ENCODE data around the gene FAM53B.

FAM53B gene

GRCh38 chr10:124624466-124624865, 119.7 kb downstream of the FAM53B start:
- WGBS, 2 donors (ENCODE audit: extremely low coverage in 2 of 2, insufficient read length in 2 of 2, insufficient replicate concordance in 1 of 2) = no CpG with 5 or more reads among the region's 9 CpGs
- Histone ChIP-seq H2BK12ac (ENCODE audit: low read length) (no peak overlapping the region), H3K79me1 (ENCODE audit: low read depth, low read length) (peaks cover 26% of the 10 kb centered on the region), H2AFZ (ENCODE audit: low read length) (no peak overlapping the region), H3K4me1 (ENCODE audit: control insufficient read depth in 2 of 2, insufficient read depth in 1 of 2, low read depth in 1 of 2, low read length in 2 of 2) (peaks cover 0 to 41% of the 10 kb centered on the region in 2 donors), H3K4ac (ENCODE audit: low read length) (no peak overlapping the region), H3K18ac (ENCODE audit: low read length) (peak overlapping the region; percentile 81), H3K9me3 (replicated peaks in 1 of 2; ENCODE audit: control insufficient read depth in 2 of 2, insufficient read depth in 1 of 2, low read depth in 1 of 2, low read length in 2 of 2) (no peaks in the 10 kb centered on the region), H3K4me2 (ENCODE audit: insufficient read depth, low read length, poor library complexity, severe bottlenecking) (no peak overlapping the region), H4K91ac (ENCODE audit: low read depth, low read length, poor library complexity) (no peak overlapping the region), H3K14ac (ENCODE audit: low read length) (no peak overlapping the region), H3K27ac (replicated peaks; ENCODE audit: low read length) (no peak overlapping the region), H3K9ac (ENCODE audit: low read depth, low read length, poor library complexity) (peak overlapping the region; percentile 73), H2BK120ac (ENCODE audit: low read depth, low read length) (no peak overlapping the region), H3K4me3 (ENCODE audit: low read length in 2 of 2) (no peak overlapping the region), H2AK5ac (ENCODE audit: low read depth, low read length) (peak overlapping the region; percentile 12), H3K36me3 (replicated peaks in 1 of 2; ENCODE audit: control insufficient read depth in 2 of 2, insufficient read depth in 2 of 2, low read length in 2 of 2) (peaks cover 3 to 15% of the 10 kb centered on the region in 2 donors), H3K27me3 (ENCODE audit: control insufficient read depth in 3 of 3, insufficient read depth in 3 of 3, low read depth in 1 of 3, low read length in 3 of 3) (no peaks in the 10 kb centered on the region), H2BK15ac (ENCODE audit: low read length) (peak overlapping the region; percentile 59), H4K8ac (ENCODE audit: low read depth, low read length) (no peak overlapping the region), H3K23ac (ENCODE audit: low read depth, low read length, poor library complexity) (peak overlapping the region; percentile 34), H2BK5ac (ENCODE audit: low read length) (no peak overlapping the region)
- DNase-seq (ENCODE audit: low spot score) = no peak

GRCh38 chr10:124624006-124624405, 120.2 kb downstream of the FAM53B start:
- no peaks in the 10 kb centered on the region for H3K9me3 ChIP-seq (replicated peaks in 1 of 2; ENCODE audit: control insufficient read depth in 2 of 2, insufficient read depth in 1 of 2, low read depth in 1 of 2, low read length in 2 of 2)
- no peaks in the 10 kb centered on the region for H3K27me3 ChIP-seq (ENCODE audit: control insufficient read depth in 3 of 3, insufficient read depth in 3 of 3, low read depth in 1 of 3, low read length in 3 of 3)
- no peak overlapping the region for H2BK5ac ChIP-seq (ENCODE audit: low read length)
- no peak for DNase-seq (ENCODE audit: low spot score)
- no peak overlapping the region for H2AFZ ChIP-seq (ENCODE audit: low read length)
- no peak overlapping the region for H4K91ac ChIP-seq (ENCODE audit: low read depth, low read length, poor library complexity)
- peaks cover 24% of the 10 kb centered on the region for H3K79me1 ChIP-seq (ENCODE audit: low read depth, low read length)
- no peak overlapping the region for H3K27ac ChIP-seq (replicated peaks; ENCODE audit: low read length)
- H3K18ac ChIP-seq (ENCODE audit: low read length) = peak overlapping the region; percentile 81
- H3K4ac ChIP-seq (ENCODE audit: low read length) = no peak overlapping the region
- no peak overlapping the region for H2AK5ac ChIP-seq (ENCODE audit: low read depth, low read length)
- peaks cover 3 to 15% of the 10 kb centered on the region in 2 donors for H3K36me3 ChIP-seq (replicated peaks in 1 of 2; ENCODE audit: control insufficient read depth in 2 of 2, insufficient read depth in 2 of 2, low read length in 2 of 2)
- no peak overlapping the region for H3K4me2 ChIP-seq (ENCODE audit: insufficient read depth, low read length, poor library complexity, severe bottlenecking)
- peaks cover 0 to 41% of the 10 kb centered on the region in 2 donors for H3K4me1 ChIP-seq (ENCODE audit: control insufficient read depth in 2 of 2, insufficient read depth in 1 of 2, low read depth in 1 of 2, low read length in 2 of 2)
- no peak overlapping the region for H3K9ac ChIP-seq (ENCODE audit: low read depth, low read length, poor library complexity)
- H4K8ac ChIP-seq (ENCODE audit: low read depth, low read length) = no peak overlapping the region
- H3K14ac ChIP-seq (ENCODE audit: low read length) = no peak overlapping the region
- no peak overlapping the region for H2BK120ac ChIP-seq (ENCODE audit: low read depth, low read length)
- no CpG with 5 or more reads among the region's 13 CpGs for WGBS, 2 donors (ENCODE audit: extremely low coverage in 2 of 2, insufficient read length in 2 of 2, insufficient replicate concordance in 1 of 2)
- H2BK12ac ChIP-seq (ENCODE audit: low read length) = no peak overlapping the region
- H3K23ac ChIP-seq (ENCODE audit: low read depth, low read length, poor library complexity) = no peak overlapping the region
- no peak overlapping the region for H2BK15ac ChIP-seq (ENCODE audit: low read length)
- H3K4me3 ChIP-seq (ENCODE audit: low read length in 2 of 2) = no peak overlapping the region

GRCh38 chr10:124622866-124623536, 121.2 kb downstream of the FAM53B start:
- H3K4me2 ChIP-seq (ENCODE audit: insufficient read depth, low read length, poor library complexity, severe bottlenecking) = no peak overlapping the region
- peaks cover 3 to 15% of the 10 kb centered on the region in 2 donors for H3K36me3 ChIP-seq (replicated peaks in 1 of 2; ENCODE audit: control insufficient read depth in 2 of 2, insufficient read depth in 2 of 2, low read length in 2 of 2)
- no peaks in the 10 kb centered on the region for H3K9me3 ChIP-seq (replicated peaks in 1 of 2; ENCODE audit: control insufficient read depth in 2 of 2, insufficient read depth in 1 of 2, low read depth in 1 of 2, low read length in 2 of 2)
- no peak overlapping the region for H3K4me3 ChIP-seq (ENCODE audit: low read length in 2 of 2)
- WGBS, 2 donors (ENCODE audit: extremely low coverage in 2 of 2, insufficient read length in 2 of 2, insufficient replicate concordance in 1 of 2) = no CpG with 5 or more reads among the region's 31 CpGs
- DNase-seq (ENCODE audit: low spot score) = no peak
- no peak overlapping the region for H3K27ac ChIP-seq (replicated peaks; ENCODE audit: low read length)
- H2BK12ac ChIP-seq (ENCODE audit: low read length) = no peak overlapping the region
- H2AFZ ChIP-seq (ENCODE audit: low read length) = no peak overlapping the region
- H3K79me1 ChIP-seq (ENCODE audit: low read depth, low read length) = peaks cover 26% of the 10 kb centered on the region
- no peak overlapping the region for H3K9ac ChIP-seq (ENCODE audit: low read depth, low read length, poor library complexity)
- H3K4me1 ChIP-seq (ENCODE audit: control insufficient read depth in 2 of 2, insufficient read depth in 1 of 2, low read depth in 1 of 2, low read length in 2 of 2) = peaks cover 0 to 35% of the 10 kb centered on the region in 2 donors
- no peak overlapping the region for H3K4ac ChIP-seq (ENCODE audit: low read length)
- H2AK5ac ChIP-seq (ENCODE audit: low read depth, low read length) = peak overlapping the region; percentile 60
- H2BK120ac ChIP-seq (ENCODE audit: low read depth, low read length) = no peak overlapping the region
- peak overlapping the region; percentile 65 for H3K18ac ChIP-seq (ENCODE audit: low read length)
- no peak overlapping the region for H4K8ac ChIP-seq (ENCODE audit: low read depth, low read length)
- H3K23ac ChIP-seq (ENCODE audit: low read depth, low read length, poor library complexity) = no peak overlapping the region
- H4K91ac ChIP-seq (ENCODE audit: low read depth, low read length, poor library complexity) = no peak overlapping the region
- H3K14ac ChIP-seq (ENCODE audit: low read length) = no peak overlapping the region
- peak overlapping the region; percentile 62 for H2BK5ac ChIP-seq (ENCODE audit: low read length)
- no peak overlapping the region for H2BK15ac ChIP-seq (ENCODE audit: low read length)
- H3K27me3 ChIP-seq (ENCODE audit: control insufficient read depth in 3 of 3, insufficient read depth in 3 of 3, low read depth in 1 of 3, low read length in 3 of 3) = no peaks in the 10 kb centered on the region

GRCh38 chr10:124622158-124622557, 122.0 kb downstream of the FAM53B start:
- Histone ChIP-seq H3K18ac (ENCODE audit: low read length) (peak overlapping the region; percentile 86), H3K23ac (ENCODE audit: low read depth, low read length, poor library complexity) (peak overlapping the region; percentile 22), H2AFZ (ENCODE audit: low read length) (no peak overlapping the region), H2BK120ac (ENCODE audit: low read depth, low read length) (peak overlapping the region; percentile 68), H3K27ac (replicated peaks; ENCODE audit: low read length) (peak overlapping the region; percentile 47), H3K9ac (ENCODE audit: low read depth, low read length, poor library complexity) (peak overlapping the region; percentile 76), H3K14ac (ENCODE audit: low read length) (peak overlapping the region; percentile 78), H3K4me3 (ENCODE audit: low read length in 2 of 2) (no peak overlapping the region), H4K91ac (ENCODE audit: low read depth, low read length, poor library complexity) (peak overlapping the region; percentile 5), H2BK5ac (ENCODE audit: low read length) (peak overlapping the region; percentile 62), H3K9me3 (replicated peaks in 1 of 2; ENCODE audit: control insufficient read depth in 2 of 2, insufficient read depth in 1 of 2, low read depth in 1 of 2, low read length in 2 of 2) (no peaks in the 10 kb centered on the region), H2AK5ac (ENCODE audit: low read depth, low read length) (peak overlapping the region; percentile 87), H3K4me2 (ENCODE audit: insufficient read depth, low read length, poor library complexity, severe bottlenecking) (no peak overlapping the region), H3K4me1 (ENCODE audit: control insufficient read depth in 2 of 2, insufficient read depth in 1 of 2, low read depth in 1 of 2, low read length in 2 of 2) (peaks cover 0 to 30% of the 10 kb centered on the region in 2 donors), H2BK12ac (ENCODE audit: low read length) (no peak overlapping the region), H3K27me3 (ENCODE audit: control insufficient read depth in 3 of 3, insufficient read depth in 3 of 3, low read depth in 1 of 3, low read length in 3 of 3) (no peaks in the 10 kb centered on the region), H2BK15ac (ENCODE audit: low read length) (no peak overlapping the region), H4K8ac (ENCODE audit: low read depth, low read length) (no peak overlapping the region), H3K79me1 (ENCODE audit: low read depth, low read length) (peaks cover 26% of the 10 kb centered on the region), H3K36me3 (replicated peaks in 1 of 2; ENCODE audit: control insufficient read depth in 2 of 2, insufficient read depth in 2 of 2, low read length in 2 of 2) (peaks cover 9 to 20% of the 10 kb centered on the region in 2 donors), H3K4ac (ENCODE audit: low read length) (no peak overlapping the region)
- DNase-seq (ENCODE audit: low spot score) = no peak
- WGBS, 2 donors (ENCODE audit: extremely low coverage in 2 of 2, insufficient read length in 2 of 2, insufficient replicate concordance in 1 of 2) = no CpG with 5 or more reads among the region's 13 CpGs

All from neuronal stem cell (in vitro differentiated cells).